ENCODE measurements around the gene ANXA7. TPM values are rescaled to one million over a fixed set of nuclear protein-coding genes. Genes with fewer than 3 reads are reported as not detected.

Gene ANXA7
- total and polyA plus RNA-seq, 2 donors (not counting 1 experiment from before 2014, with no cell fraction given): 132 to 150 TPM

DNA sequence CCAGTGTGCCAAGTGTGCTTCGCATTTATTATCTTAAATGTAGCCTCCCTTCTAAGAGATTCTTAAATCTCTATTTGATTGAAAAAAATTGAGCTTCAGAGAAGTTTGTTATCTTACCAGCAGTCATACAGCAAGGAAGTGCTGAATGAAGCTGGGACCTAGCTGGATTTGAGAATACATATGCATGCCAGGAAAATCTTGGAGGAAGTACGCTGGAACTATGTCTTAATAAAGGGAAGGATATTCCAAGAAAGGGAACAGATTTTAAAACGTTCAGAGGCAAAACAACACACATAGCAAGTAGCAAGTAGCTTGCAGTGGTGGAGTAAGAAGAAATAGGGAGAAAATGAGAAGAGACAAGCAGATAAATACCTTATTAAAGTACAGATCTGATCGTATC lies 56.7 kb downstream of the ANXA7 start:
- no peak for DNase-seq (ENCODE audit: low read depth in 2 of 2)
- H3K79me2 ChIP-seq (ENCODE audit: control insufficient read depth, insufficient read depth, low read length): no peaks in the 10 kb centered on the region
- H3K9me3 ChIP-seq (ENCODE audit: control insufficient read depth, insufficient read depth, low read depth, low read length): no peaks in the 10 kb centered on the region
- no peak overlapping the region for H3K4me2 ChIP-seq (ENCODE audit: extremely low read depth, insufficient read depth, low read length)
- H3K27me3 ChIP-seq (ENCODE audit: control insufficient read depth, insufficient read depth, low read length): no peaks in the 10 kb centered on the region
- TF ChIP-seq, protein P1, sequence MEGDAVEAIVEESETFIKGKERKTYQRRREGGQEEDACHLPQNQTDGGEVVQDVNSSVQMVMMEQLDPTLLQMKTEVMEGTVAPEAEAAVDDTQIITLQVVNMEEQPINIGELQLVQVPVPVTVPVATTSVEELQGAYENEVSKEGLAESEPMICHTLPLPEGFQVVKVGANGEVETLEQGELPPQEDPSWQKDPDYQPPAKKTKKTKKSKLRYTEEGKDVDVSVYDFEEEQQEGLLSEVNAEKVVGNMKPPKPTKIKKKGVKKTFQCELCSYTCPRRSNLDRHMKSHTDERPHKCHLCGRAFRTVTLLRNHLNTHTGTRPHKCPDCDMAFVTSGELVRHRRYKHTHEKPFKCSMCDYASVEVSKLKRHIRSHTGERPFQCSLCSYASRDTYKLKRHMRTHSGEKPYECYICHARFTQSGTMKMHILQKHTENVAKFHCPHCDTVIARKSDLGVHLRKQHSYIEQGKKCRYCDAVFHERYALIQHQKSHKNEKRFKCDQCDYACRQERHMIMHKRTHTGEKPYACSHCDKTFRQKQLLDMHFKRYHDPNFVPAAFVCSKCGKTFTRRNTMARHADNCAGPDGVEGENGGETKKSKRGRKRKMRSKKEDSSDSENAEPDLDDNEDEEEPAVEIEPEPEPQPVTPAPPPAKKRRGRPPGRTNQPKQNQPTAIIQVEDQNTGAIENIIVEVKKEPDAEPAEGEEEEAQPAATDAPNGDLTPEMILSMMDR (conservative IDR thresholded peaks at IDR 0.05 in 1 of 2, IDR thresholded peaks at IDR 0.05 in 1 of 2; ENCODE audit: low read depth in 1 of 2, low read length in 2 of 2): no peak
- no peak for TF ChIP-seq EZH2 (IDR thresholded peaks at IDR 0.05; ENCODE audit: low read length, missing control alignments)
- H2AFZ ChIP-seq (ENCODE audit: low read length): no peak overlapping the region
- H3K36me3 ChIP-seq (ENCODE audit: control insufficient read depth, insufficient read depth, low read length): no peaks in the 10 kb centered on the region
- H3K27ac ChIP-seq (ENCODE audit: insufficient read depth, low read length): no peak overlapping the region
- no peaks in the 10 kb centered on the region for H4K20me1 ChIP-seq (ENCODE audit: control insufficient read depth, extremely low read depth, insufficient read depth, low read length)
- H3K4me1 ChIP-seq (ENCODE audit: control insufficient read depth, extremely low read depth, insufficient read depth, low read length): no peaks in the 10 kb centered on the region
- H3K4me3 ChIP-seq (replicated peaks in 1 of 4; ENCODE audit: control extremely low read depth in 1 of 4, insufficient read depth in 1 of 4, low read depth in 3 of 4, low read length in 4 of 4): no peak overlapping the region
- H3K9ac ChIP-seq (ENCODE audit: insufficient read depth, low read length): no peak overlapping the region

DNA sequence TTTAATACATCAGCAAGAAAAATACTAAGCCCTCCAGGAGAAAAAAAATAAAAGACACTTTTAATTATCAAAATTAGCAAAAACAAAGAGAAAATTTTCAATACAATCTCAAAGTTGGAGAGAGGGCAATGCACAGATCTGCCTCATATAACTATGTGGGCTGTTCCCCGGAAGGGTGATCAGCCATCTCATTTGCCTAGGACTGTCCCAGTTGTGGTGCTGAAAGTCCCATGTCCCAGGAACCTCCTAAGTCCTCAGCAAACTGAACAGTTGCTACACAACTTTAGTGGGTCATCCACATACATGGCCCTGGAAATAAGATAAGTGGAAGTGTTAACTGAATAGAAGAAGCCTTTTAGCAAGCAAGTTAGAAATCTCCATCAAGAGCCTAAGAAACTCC lies 69.6 kb downstream of the ANXA7 start:
- Histone ChIP-seq H3K4me1 (ENCODE audit: control insufficient read depth, extremely low read depth, insufficient read depth, low read length) (no peaks in the 10 kb centered on the region), H3K36me3 (ENCODE audit: control insufficient read depth, insufficient read depth, low read length) (no peaks in the 10 kb centered on the region), H2AFZ (ENCODE audit: low read length) (no peak overlapping the region), H4K20me1 (ENCODE audit: control insufficient read depth, extremely low read depth, insufficient read depth, low read length) (no peaks in the 10 kb centered on the region), H3K4me3 (replicated peaks in 1 of 4; ENCODE audit: control extremely low read depth in 1 of 4, insufficient read depth in 1 of 4, low read depth in 3 of 4, low read length in 4 of 4) (no peak overlapping the region), H3K9me3 (ENCODE audit: control insufficient read depth, insufficient read depth, low read depth, low read length) (no peaks in the 10 kb centered on the region), H3K9ac (ENCODE audit: insufficient read depth, low read length) (no peak overlapping the region), H3K27me3 (ENCODE audit: control insufficient read depth, insufficient read depth, low read length) (no peaks in the 10 kb centered on the region), H3K4me2 (ENCODE audit: extremely low read depth, insufficient read depth, low read length) (no peak overlapping the region), H3K79me2 (ENCODE audit: control insufficient read depth, insufficient read depth, low read length) (no peaks in the 10 kb centered on the region), H3K27ac (ENCODE audit: insufficient read depth, low read length) (no peak overlapping the region)
- DNase-seq (ENCODE audit: low read depth in 2 of 2): no peak
- no peak for TF ChIP-seq EZH2 (IDR thresholded peaks at IDR 0.05; ENCODE audit: low read length, missing control alignments)
- TF ChIP-seq, protein P1 (conservative IDR thresholded peaks at IDR 0.05 in 1 of 2, IDR thresholded peaks at IDR 0.05 in 1 of 2; ENCODE audit: low read depth in 1 of 2, low read length in 2 of 2): no peak

DNA sequence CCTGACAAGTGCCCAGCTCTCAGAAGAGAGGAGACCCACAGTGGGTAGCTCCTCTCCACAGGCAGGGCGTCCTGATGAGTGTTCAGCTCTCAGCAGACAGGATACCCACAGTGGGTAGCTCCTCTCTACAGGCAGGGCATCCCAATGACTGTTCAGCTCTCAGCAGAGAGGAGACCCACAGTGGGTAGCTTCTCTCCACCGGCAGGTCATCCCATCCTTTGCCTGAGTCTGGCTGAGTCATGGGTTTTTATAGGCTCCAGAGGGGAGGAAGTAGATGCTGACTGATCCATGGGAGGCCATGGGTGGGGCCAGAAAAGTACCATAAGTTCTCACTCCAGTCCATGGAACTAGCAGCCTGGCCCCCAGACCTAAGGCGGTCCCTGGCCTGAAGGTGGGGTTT lies 73.7 kb downstream of the ANXA7 start:
- Histone ChIP-seq H4K20me1 (ENCODE audit: control insufficient read depth, extremely low read depth, insufficient read depth, low read length) (no peaks in the 10 kb centered on the region), H3K9me3 (ENCODE audit: control insufficient read depth, insufficient read depth, low read depth, low read length) (no peaks in the 10 kb centered on the region), H3K9ac (ENCODE audit: insufficient read depth, low read length) (no peak overlapping the region), H3K79me2 (ENCODE audit: control insufficient read depth, insufficient read depth, low read length) (no peaks in the 10 kb centered on the region), H2AFZ (ENCODE audit: low read length) (no peak overlapping the region), H3K4me1 (ENCODE audit: control insufficient read depth, extremely low read depth, insufficient read depth, low read length) (no peaks in the 10 kb centered on the region), H3K36me3 (ENCODE audit: control insufficient read depth, insufficient read depth, low read length) (no peaks in the 10 kb centered on the region), H3K27ac (ENCODE audit: insufficient read depth, low read length) (no peak overlapping the region), H3K4me2 (ENCODE audit: extremely low read depth, insufficient read depth, low read length) (no peak overlapping the region), H3K27me3 (ENCODE audit: control insufficient read depth, insufficient read depth, low read length) (no peaks in the 10 kb centered on the region), H3K4me3 (replicated peaks in 1 of 4; ENCODE audit: control extremely low read depth in 1 of 4, insufficient read depth in 1 of 4, low read depth in 3 of 4, low read length in 4 of 4) (no peak overlapping the region)
- no peak for DNase-seq (ENCODE audit: low read depth in 2 of 2)
- no peak for TF ChIP-seq EZH2 (IDR thresholded peaks at IDR 0.05; ENCODE audit: low read length, missing control alignments)
- TF ChIP-seq, protein P1 (conservative IDR thresholded peaks at IDR 0.05 in 1 of 2, IDR thresholded peaks at IDR 0.05 in 1 of 2; ENCODE audit: low read depth in 1 of 2, low read length in 2 of 2): no peak
